ENCODE results near the gene ACTRT2. TPM values are rescaled to one million over a fixed set of nuclear protein-coding genes. Genes with fewer than 3 reads are reported as not detected.

The ACTRT2 gene
- total RNA-seq, 4 donors from 2014 or later = not detected

DNA sequence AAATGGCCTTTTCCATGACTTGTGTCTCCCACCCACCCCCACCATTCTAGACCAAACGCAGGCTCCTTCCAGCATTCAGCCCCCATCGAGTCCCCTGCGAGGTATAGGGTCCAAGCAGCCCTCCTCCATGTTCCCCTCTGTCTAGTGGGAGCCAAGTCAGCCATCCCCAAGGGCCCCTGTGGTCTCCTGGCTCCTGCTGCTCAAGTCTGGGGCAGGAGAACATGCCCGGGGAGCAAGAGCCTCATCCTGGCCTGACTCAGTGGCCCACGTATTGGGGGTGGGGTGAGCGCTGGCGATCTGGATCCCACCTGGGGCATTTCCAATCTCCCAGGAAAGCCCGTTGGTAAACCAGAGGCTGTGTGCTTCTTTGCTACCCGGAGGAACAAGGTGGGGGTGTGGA, 43.6 kb downstream of the ACTRT2 start:
- no peak for ATAC-seq
- Histone ChIP-seq H3K9me3 (no peaks in the 10 kb centered on the region), H3K4me3 (no peak overlapping the region), H3K27ac (no peak overlapping the region), H3K27me3 (peaks cover 65 to 75% (median 74%) of the 10 kb centered on the region in 3 donors), H3K36me3 (no peaks in the 10 kb centered on the region), H3K4me1 (peaks cover 4 to 11% of the 10 kb centered on the region in 2 donors)
- no peak for DNase-seq
- in situ Hi-C loops (cut with MboI; ENCODE audit: low sequenced_read_pairs in 4 of 4) = no loop called here
- intact Hi-C loops (cut with DNase I; ENCODE audit: low total_unique reads) = no loop called here
- TF ChIP-seq, protein P1, sequence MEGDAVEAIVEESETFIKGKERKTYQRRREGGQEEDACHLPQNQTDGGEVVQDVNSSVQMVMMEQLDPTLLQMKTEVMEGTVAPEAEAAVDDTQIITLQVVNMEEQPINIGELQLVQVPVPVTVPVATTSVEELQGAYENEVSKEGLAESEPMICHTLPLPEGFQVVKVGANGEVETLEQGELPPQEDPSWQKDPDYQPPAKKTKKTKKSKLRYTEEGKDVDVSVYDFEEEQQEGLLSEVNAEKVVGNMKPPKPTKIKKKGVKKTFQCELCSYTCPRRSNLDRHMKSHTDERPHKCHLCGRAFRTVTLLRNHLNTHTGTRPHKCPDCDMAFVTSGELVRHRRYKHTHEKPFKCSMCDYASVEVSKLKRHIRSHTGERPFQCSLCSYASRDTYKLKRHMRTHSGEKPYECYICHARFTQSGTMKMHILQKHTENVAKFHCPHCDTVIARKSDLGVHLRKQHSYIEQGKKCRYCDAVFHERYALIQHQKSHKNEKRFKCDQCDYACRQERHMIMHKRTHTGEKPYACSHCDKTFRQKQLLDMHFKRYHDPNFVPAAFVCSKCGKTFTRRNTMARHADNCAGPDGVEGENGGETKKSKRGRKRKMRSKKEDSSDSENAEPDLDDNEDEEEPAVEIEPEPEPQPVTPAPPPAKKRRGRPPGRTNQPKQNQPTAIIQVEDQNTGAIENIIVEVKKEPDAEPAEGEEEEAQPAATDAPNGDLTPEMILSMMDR (IDR thresholded peaks at IDR 0.05 in 4 of 5, conservative IDR thresholded peaks at IDR 0.05 in 1 of 5) = no peak
- no peak for TF ChIP-seq POLR2A (IDR thresholded peaks at IDR 0.05)

DNA sequence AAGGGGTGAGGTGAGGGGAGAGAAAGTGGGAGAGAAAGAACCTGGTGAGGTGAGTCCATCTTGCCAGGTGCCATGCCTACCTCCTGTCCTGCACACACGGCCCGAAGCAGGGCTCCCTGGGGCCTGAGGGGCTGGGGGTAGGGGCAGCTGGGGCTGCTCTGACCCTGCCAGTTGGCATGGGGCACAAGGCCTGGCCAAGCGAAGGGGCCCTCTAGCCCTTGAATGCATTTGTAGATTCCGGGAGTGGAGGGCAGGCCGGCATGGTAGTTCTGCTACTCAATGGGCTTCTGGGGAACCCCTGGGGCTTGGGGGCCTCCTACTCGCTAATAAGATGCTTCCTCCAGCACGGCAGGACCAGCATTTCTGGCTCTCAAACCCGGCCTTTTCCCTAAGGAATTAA, 44.1 kb downstream of the ACTRT2 start:
- Histone ChIP-seq H3K9me3 (no peaks in the 10 kb centered on the region), H3K36me3 (no peaks in the 10 kb centered on the region), H3K4me1 (peaks cover 4 to 11% of the 10 kb centered on the region in 2 donors), H3K27me3 (peaks cover 65 to 75% (median 74%) of the 10 kb centered on the region in 3 donors), H3K27ac (no peak overlapping the region), H3K4me3 (no peak overlapping the region)
- ATAC-seq (no peak), DNase-seq (no peak)
- intact Hi-C loops (cut with DNase I; ENCODE audit: low total_unique reads) (no loop called here), in situ Hi-C loops (cut with MboI; ENCODE audit: low sequenced_read_pairs in 4 of 4) (no loop called here)
- TF ChIP-seq, protein P1 (IDR thresholded peaks at IDR 0.05 in 4 of 5, conservative IDR thresholded peaks at IDR 0.05 in 1 of 5) = no peak
- no peak for TF ChIP-seq POLR2A (IDR thresholded peaks at IDR 0.05)

DNA sequence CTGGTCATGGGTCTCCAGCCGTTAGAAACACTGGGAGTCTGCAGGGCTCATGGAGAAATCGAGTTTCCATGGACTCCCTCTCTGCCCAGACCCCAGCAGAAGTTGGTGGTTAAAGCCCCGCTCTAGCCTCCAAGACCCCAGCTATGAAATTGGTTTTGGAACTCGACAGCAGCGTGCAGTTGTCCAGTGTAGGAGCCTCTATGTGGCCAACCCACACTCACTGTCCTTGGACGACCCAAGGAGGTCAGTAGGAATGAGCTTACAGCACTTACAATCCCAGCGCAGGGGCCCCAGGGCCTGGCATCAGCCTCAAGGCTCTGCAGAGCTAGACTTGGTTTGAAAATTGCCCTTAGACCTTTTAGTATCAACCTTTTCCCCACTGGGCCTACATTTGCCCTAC, 44.5 kb downstream of the ACTRT2 start:
- Histone ChIP-seq H3K9me3 (no peaks in the 10 kb centered on the region), H3K4me3 (no peak overlapping the region), H3K36me3 (no peaks in the 10 kb centered on the region), H3K27me3 (peaks cover 67 to 78% (median 75%) of the 10 kb centered on the region in 3 donors), H3K4me1 (peaks cover 4 to 13% of the 10 kb centered on the region in 2 donors), H3K27ac (no peak overlapping the region)
- no peak for ATAC-seq
- no peak for TF ChIP-seq POLR2A (IDR thresholded peaks at IDR 0.05)
- TF ChIP-seq, protein P1 (IDR thresholded peaks at IDR 0.05 in 4 of 5, conservative IDR thresholded peaks at IDR 0.05 in 1 of 5) = no peak
- intact Hi-C loops (cut with DNase I; ENCODE audit: low total_unique reads) (no loop called here), in situ Hi-C loops (cut with MboI; ENCODE audit: low sequenced_read_pairs in 4 of 4) (no loop called here)
- DNase-seq = no peak

DNA sequence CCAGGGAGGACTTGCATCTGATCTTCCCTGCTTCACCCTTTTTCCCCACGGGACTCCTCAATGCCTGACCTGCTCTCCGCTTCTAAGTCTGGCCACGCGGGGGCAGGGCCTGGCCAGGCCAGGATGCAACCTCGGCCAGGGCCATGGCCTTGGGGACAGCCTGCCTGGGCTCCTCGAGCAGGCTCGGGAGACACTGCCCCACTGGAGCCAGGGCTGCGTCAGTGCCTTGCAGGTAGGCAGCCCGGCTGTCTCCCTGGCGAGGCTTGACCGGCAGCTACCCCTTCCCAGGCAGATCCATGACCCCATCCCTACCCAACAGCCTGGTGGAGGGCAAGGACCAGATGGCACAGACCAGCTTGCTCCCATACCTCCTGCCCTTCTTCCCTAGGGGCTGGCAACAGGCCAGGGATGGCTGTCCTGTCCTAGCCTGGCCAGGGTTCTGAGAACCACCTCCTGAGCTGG, 45.0 kb downstream of the ACTRT2 start:
- no peaks in the 10 kb centered on the region for H3K36me3 ChIP-seq
- DNase-seq = no peak
- H3K9me3 ChIP-seq = no peaks in the 10 kb centered on the region
- H3K4me3 ChIP-seq = no peak overlapping the region
- intact Hi-C loops (cut with DNase I; ENCODE audit: low total_unique reads) (no loop called here), in situ Hi-C loops (cut with MboI; ENCODE audit: low sequenced_read_pairs in 4 of 4) (no loop called here)
- peaks cover 72 to 82% (median 80%) of the 10 kb centered on the region in 3 donors for H3K27me3 ChIP-seq
- H3K27ac ChIP-seq = no peak overlapping the region
- no peak for ATAC-seq
- peaks cover 4 to 15% of the 10 kb centered on the region in 2 donors for H3K4me1 ChIP-seq
- TF ChIP-seq, protein P1 (IDR thresholded peaks at IDR 0.05 in 4 of 5, conservative IDR thresholded peaks at IDR 0.05 in 1 of 5) = no peak
- no peak for TF ChIP-seq POLR2A (IDR thresholded peaks at IDR 0.05)

DNA sequence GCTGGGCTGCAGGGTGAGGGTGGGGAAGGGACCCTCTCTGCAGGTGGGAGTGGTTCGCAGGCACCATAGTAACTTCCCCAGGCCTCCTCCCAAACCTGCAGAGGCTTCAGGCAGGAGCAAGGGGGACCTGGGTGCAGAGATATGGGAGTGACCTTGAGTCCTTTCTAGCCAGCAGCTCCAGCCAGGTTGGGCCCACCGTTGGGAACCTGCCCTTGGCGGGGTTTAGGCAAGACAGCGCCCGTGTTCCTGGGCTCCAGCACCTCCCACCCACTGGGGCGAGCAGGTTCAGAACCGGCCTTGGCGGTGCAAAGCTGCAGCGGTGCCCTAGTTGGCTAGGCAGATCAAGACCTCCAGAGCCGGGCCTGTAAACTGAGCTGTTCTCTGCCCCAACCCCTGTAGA, 45.6 kb downstream of the ACTRT2 start:
- peaks cover 4 to 15% of the 10 kb centered on the region in 2 donors for H3K4me1 ChIP-seq
- ATAC-seq = no peak
- no peaks in the 10 kb centered on the region for H3K36me3 ChIP-seq
- intact Hi-C loops (cut with DNase I; ENCODE audit: low total_unique reads) (no loop called here), in situ Hi-C loops (cut with MboI; ENCODE audit: low sequenced_read_pairs in 4 of 4) (no loop called here)
- no peak overlapping the region for H3K4me3 ChIP-seq
- TF ChIP-seq, protein P1 (IDR thresholded peaks at IDR 0.05 in 4 of 5, conservative IDR thresholded peaks at IDR 0.05 in 1 of 5) = no peak
- no peak for DNase-seq
- H3K9me3 ChIP-seq = no peaks in the 10 kb centered on the region
- peaks cover 76 to 82% (median 82%) of the 10 kb centered on the region in 3 donors for H3K27me3 ChIP-seq
- H3K27ac ChIP-seq = no peak overlapping the region

Data from gastrocnemius medialis (tissue), 4 donors.